Endometrial microvascular endothelial cells (primary cell): ENCODE results near the gene ART5. TPM values are rescaled to one million over a fixed set of nuclear protein-coding genes. Genes with fewer than 3 reads are reported as not detected.

Source experiments
- in situ Hi-C: cut with HindIII; loops from 2 replicates; pipeline ENCODE4 v1.10.0; 2017; ENCODE audit warnings: low sequenced_read_pairs, low pct_unique_long_range_greater_than_20kb; ENCODE audit errors: inconsistent ontology term
- total RNA-seq: library from RNA; depleted of rRNA; stranded (reverse); fragments of >200 nt; gene quantifications from one replicate; pipeline ENCODE4 v1.2.3, GENCODE V29; 2015; ENCODE audit errors: inconsistent ontology term

The ART5 gene
- total RNA-seq, result not detected

DNA sequence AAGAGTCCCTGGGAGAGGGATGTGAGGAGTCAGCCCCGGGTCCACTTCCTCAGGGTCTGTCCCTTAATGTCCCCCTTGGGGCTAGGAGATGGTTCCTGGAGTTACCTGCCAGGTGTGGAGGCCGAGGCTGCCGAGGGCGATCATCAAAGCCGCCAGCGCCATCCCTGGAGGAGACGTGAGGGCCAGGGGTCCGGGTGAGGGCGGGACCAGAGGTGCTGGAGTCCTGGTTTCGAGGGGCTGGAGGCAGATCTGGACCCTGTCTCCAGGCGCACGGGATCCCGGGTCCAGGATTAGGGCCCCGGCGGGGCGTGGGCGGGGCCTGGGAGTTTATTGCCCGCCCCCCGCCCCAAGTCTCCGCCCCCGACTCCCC, at the start of gene ART5:
Gene ART5, minus strand, starts transcription at position 292 of the 370 bp plus-strand sequence. Its CDS starts 130 bp downstream, at position 162.
- in situ Hi-C loops, result no loop called here

GRCh38 chr11:3686751-3687150, 45.0 kb upstream of the ART5 start:
- in situ Hi-C loops, result no loop called here

- in situ Hi-C loops, result no loop called here
These were observed 44.1 kb upstream of the ART5 start for GRCh38 chr11:3685923-3686322.

- in situ Hi-C loops, result no loop called here
These were observed 43.0 kb upstream of the ART5 start for GRCh38 chr11:3684819-3685172.

DNA sequence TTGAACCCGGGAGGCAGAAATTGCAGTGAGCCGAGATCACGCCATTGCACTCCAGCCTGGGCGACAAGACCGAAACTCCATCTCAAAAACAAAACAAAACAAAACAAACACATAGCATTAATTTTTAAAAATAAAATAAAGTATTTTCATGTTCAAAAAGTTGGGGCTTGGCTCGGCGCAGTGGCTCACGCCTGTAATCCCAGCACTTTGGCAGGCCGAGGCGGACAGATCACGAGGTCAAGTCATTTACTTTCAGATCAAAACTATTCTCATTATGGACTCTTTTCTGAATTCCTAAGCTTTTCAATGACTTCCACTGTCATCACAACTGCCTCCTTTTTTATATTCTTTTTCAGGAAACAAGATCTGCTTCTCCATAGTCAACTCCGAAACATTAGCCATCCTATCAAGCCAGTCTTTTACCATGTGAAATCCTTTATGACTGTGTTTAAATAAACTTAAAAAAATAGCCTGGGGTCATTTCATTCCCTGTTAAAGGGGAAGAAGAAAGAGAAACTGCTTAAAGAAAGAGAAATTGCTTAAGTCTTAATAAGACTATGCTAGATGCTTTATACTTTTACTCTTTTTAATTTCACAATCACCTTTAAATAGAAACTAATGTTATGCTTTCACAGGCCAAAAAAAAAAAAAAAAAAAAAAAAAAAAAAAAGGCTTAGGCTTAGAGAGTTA, 42.5 kb upstream of the ART5 start:
- in situ Hi-C loops, result no loop called here

GRCh38 chr11:3683039-3683438, 41.2 kb upstream of the ART5 start:
- in situ Hi-C loops, result no loop called here

- in situ Hi-C loops, result no loop called here
These were observed 37.3 kb upstream of the ART5 start for GRCh38 chr11:3679077-3679476.

DNA sequence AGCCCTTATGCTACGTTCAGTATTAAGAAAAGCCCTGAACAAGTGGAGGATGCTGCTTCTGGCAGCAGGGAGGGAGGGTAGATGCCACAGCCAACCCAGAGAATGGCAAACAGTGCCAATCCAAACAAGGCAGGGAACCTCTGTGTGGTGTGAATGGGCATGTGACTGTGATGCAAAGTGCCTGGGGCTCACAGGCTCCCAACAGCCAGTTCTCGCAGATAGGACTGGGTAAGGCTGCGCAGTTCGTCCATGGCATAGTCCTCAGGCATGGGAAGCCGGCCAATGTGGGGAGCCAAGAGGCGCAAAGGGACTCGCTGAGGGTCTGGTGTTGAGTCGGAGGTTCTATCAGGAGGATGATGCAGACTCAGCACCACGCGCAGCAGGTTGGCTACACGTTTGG, 34.2 kb upstream of the ART5 start:
- in situ Hi-C loops, result no loop called here

DNA sequence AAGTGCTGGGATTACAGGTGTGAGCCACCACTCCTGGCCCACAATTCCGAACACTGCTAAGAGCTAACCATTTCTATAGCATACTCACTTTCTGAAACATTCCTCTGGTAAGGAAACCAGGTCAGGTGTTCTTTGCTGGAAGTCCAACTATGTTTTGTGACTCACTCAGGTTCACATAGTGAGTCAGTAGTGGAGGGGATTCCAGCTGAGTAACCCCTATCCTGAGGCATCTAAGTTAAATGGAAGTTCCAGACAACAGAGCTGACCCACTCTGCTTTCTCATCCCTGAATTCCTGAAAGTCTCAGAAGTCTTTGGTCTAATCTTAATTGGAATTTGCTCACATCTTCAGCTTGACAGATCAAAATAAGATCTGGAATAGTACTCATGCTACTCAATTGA, 32.4 kb upstream of the ART5 start:
- in situ Hi-C loops, result no loop called here

DNA sequence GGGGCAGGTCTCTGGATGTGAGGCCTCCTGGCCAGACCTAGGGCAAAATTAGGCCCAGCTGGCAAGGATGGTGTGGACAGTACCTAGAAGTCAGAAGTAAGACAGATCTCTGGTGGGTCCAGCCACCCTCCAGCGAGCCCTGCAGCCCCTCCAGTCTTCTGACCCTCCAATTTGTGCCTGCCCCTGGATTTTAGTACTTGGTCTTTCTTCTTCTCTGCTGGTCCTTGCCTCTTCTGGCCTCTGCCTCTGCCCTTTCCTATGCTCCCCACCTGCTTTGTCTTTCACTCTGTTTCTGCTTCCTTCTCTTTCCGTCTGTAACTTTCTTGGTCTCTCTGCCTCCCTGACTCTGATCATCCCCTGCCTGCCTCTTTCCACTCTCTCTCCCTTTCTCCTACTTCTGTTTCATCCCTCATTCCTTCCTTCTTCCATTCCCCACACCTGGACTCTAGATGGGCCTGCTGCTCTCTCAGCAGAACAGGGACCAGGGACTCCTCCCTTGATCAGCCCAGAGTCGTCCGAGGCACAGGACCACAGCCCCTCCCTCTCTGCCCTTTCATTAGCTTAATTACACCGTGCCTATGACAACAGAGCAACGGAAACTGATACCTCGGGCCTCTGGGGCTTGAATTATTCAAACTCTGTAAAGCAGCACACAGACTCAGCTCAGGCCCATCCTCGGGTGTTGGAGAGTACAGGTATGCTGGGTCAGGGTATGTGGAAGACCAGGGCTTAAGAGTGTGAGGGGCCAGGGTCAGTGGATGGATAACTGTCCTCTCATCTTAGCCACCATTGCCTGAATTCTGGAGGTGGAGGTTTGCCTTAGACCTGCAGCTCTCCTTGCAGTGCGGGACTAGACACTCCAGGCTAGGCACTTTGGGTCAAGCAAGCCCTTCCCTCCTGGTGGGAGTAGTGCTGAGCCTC, 29.8 kb upstream of the ART5 start, which contains the start of gene CHRNA10:
Gene CHRNA10, minus strand, starts transcription at position 51 of the 921 bp plus-strand sequence. CDS start 72 bp downstream, outside the sequence.
- in situ Hi-C loops, result no loop called here

- in situ Hi-C loops, result no loop called here
These were observed 28.0 kb upstream of the ART5 start for GRCh38 chr11:3669742-3670183.

DNA sequence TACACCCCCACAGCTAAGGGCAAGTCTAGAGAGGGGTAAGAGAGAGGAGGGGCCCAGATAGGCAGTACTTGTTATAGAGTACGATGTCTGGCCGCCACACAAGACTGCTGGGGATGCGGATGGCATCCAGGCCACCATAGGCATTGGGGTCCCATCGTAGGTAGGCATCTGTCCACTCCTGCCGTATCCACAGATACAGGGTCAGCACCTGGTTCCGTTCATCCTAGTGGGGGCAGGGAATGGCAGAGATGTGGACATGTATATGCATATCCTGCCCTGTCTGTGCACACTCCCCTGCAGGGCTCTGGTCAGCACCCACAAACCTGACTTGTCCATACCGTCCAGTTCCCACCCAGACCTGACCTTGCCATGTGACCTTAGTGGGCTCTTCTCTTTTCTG, 27.3 kb upstream of the ART5 start:
- in situ Hi-C loops, result no loop called here

GRCh38 chr11:3667149-3668035, 25.6 kb upstream of the ART5 start:
- in situ Hi-C loops, result no loop called here

- in situ Hi-C loops, result no loop called here
These were observed 24.3 kb upstream of the ART5 start for GRCh38 chr11:3666023-3666530.

DNA sequence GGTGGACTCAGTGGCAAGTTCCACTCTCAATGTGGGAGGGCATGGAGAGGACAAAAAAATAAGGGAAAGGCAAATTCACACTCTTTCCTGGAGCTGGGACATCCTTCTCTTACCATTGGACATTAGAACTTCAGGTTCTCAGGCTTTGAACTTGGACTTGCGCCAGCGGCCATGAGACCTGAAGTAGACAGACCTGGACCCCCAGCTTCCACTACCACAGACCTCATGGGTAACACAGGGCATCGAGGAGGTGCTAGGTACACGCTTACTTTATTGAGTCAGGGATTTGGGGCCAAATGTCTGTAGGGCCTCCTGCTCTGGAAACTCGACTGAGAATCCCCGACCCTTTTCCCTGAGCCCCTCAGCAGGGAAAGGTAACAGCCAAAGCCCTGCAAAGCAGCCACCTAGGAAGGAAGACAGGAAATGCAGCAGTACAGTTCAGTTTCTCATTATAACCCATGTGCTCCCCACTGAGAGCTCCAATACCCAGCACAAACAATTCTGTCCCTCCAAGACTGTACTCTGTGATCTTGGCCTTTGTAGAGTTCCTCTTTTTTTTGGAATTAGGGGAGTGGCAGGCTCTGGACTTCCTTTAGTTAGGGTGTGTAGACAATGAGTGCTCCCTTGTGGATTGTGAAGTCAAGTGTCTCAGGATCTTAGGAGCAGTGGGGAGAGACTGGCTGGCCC, 23.7 kb upstream of the ART5 start:
- in situ Hi-C loops, result no loop called here

GRCh38 chr11:3664032-3664630, 22.3 kb upstream of the ART5 start:
- in situ Hi-C loops, result no loop called here

GRCh38 chr11:3662856-3663255, 21.1 kb upstream of the ART5 start:
- in situ Hi-C loops, result no loop called here

DNA sequence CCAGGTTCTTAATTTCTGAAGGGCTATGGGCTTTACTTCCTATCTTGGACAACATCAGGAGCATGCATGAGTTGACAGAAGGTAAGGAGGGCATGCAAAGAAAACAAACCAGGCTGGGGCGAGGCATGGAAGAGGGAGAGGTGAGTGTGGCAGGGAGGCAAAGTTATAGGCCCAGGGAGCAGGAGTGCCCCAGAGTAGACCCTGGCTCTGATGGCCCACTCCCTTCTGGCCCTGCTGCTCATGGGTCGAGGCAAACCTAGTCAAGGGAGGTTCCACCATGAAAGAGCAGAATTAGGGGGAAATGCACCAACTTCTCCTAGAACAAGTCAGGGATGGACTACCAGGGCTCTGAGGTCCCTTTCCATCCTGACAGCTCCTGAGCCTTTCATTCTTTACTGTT, 19.2 kb upstream of the ART5 start:
- in situ Hi-C loops, result no loop called here
